Measurements from ENCODE around the gene EIF3F. TPM values are rescaled to one million over a fixed set of nuclear protein-coding genes. Genes with fewer than 3 reads are reported as not detected.

The EIF3F gene
- total and polyA plus RNA-seq, 2 donors (not counting 1 experiment from before 2014, with no cell fraction given): 330 to 584 TPM

GRCh38 chr11:8031248-8032115 lies 44.3 kb downstream of the EIF3F start:
- Histone ChIP-seq H2AFZ (ENCODE audit: insufficient read depth, low read depth, low read length, poor library complexity, severe bottlenecking) (no peak overlapping the region), H3K4me3 (ENCODE audit: control extremely low read depth in 1 of 5, extremely low read depth in 1 of 5, insufficient read depth in 1 of 5, low read depth in 2 of 5, low read length in 4 of 5) (no peak overlapping the region), H3K9me3 (ENCODE audit: control extremely low read depth in 1 of 3, control insufficient read depth in 2 of 3, insufficient read depth in 1 of 3, low read length in 2 of 3) (no peaks in the 10 kb centered on the region), H3K79me2 (ENCODE audit: control insufficient read depth, insufficient read depth, low read length) (no peaks in the 10 kb centered on the region), H3K36me3 (replicated peaks in 1 of 2; ENCODE audit: control extremely low read depth in 1 of 2, control insufficient read depth in 1 of 2, extremely low read depth in 1 of 2, insufficient read depth in 2 of 2, low read length in 1 of 2) (no peaks in the 10 kb centered on the region), H3K27me3 (replicated peaks in 1 of 4; ENCODE audit: control extremely low read depth in 1 of 4, control insufficient read depth in 3 of 4, insufficient read depth in 4 of 4, low read length in 3 of 4) (peaks cover 0 to 31% (median 9%) of the 10 kb centered on the region in 4 experiments), H3K4me1 (ENCODE audit: control insufficient read depth in 2 of 2, insufficient read depth in 2 of 2, low read length in 2 of 2) (peaks cover 0 to 8% of the 10 kb centered on the region in 2 donors), H4K20me1 (ENCODE audit: control insufficient read depth, insufficient read depth, low read length, poor library complexity, severe bottlenecking) (no peaks in the 10 kb centered on the region), H3K27ac (ENCODE audit: low read length in 2 of 2) (no peak overlapping the region), H3K4me2 (replicated peaks; ENCODE audit: low read depth, low read length, poor library complexity, severe bottlenecking) (no peak overlapping the region), H3K9ac (ENCODE audit: low read length) (no peak overlapping the region)
- ATAC-seq (ENCODE audit: low read depth): no peak
- intact Hi-C loops (cut with micrococcal nuclease): loop anchor here (2.0 kb wide), 1 partner anchor 177 kb away; no protein-coding TSS in a partner anchor
- Mint-ChIP-seq H3K27me3 (peaks cover 38% of the 10 kb centered on the region), H3K27ac (no peak overlapping the region), H3K4me3 (no peak overlapping the region), H3K9me3 (ENCODE audit: insufficient read depth) (no peaks in the 10 kb centered on the region), H3K4me1 (peaks cover 6% of the 10 kb centered on the region)
- POLR2A ChIA-PET: no interaction called here
- DNase-seq: no peak
- TF ChIP-seq EZH2 (IDR thresholded peaks at IDR 0.05; ENCODE audit: borderline replicate concordance, insufficient read depth, low read depth, low read length, poor library complexity, severe bottlenecking) (no peak), CTCF (IDR thresholded peaks at IDR 0.05) (no peak)
- 80% methylated on average over 30 of the region's 32 CpGs for WGBS (ENCODE audit: insufficient coverage)
- CTCF ChIA-PET: interaction anchor here (0.6 to 1.4 kb wide), 3 partner anchors 25 to 428 kb away, joined by 3 to 8 read pairs (median 3); no protein-coding TSS in a partner anchor

- no peak overlapping the region for H3K27ac ChIP-seq (ENCODE audit: low read length in 2 of 2)
- H3K36me3 ChIP-seq (replicated peaks in 1 of 2; ENCODE audit: control extremely low read depth in 1 of 2, control insufficient read depth in 1 of 2, extremely low read depth in 1 of 2, insufficient read depth in 2 of 2, low read length in 1 of 2): no peaks in the 10 kb centered on the region
- H4K20me1 ChIP-seq (ENCODE audit: control insufficient read depth, insufficient read depth, low read length, poor library complexity, severe bottlenecking): no peaks in the 10 kb centered on the region
- peaks cover 0 to 31% (median 9%) of the 10 kb centered on the region in 4 experiments for H3K27me3 ChIP-seq (replicated peaks in 1 of 4; ENCODE audit: control extremely low read depth in 1 of 4, control insufficient read depth in 3 of 4, insufficient read depth in 4 of 4, low read length in 3 of 4)
- H3K4me1 ChIP-seq (ENCODE audit: control insufficient read depth in 2 of 2, insufficient read depth in 2 of 2, low read length in 2 of 2): peaks cover 0 to 8% of the 10 kb centered on the region in 2 donors
- peaks cover 38% of the 10 kb centered on the region for H3K27me3 Mint-ChIP-seq
- ATAC-seq (ENCODE audit: low read depth): no peak
- no peaks in the 10 kb centered on the region for H3K9me3 Mint-ChIP-seq (ENCODE audit: insufficient read depth)
- no peaks in the 10 kb centered on the region for H3K79me2 ChIP-seq (ENCODE audit: control insufficient read depth, insufficient read depth, low read length)
- no peak overlapping the region for H3K9ac ChIP-seq (ENCODE audit: low read length)
- POLR2A ChIA-PET: no interaction called here
- no peak for DNase-seq
- CTCF ChIA-PET: interaction anchor here (0.9 to 3.6 kb wide), 8 partner anchors 14 to 537 kb away, joined by 3 to 85 read pairs (median 8); no protein-coding TSS in a partner anchor
- 93% methylated on average over 5 of the region's 10 CpGs for WGBS (ENCODE audit: insufficient coverage)
- no peak overlapping the region for H3K4me3 Mint-ChIP-seq
- H3K4me1 Mint-ChIP-seq: peaks cover 6% of the 10 kb centered on the region
- H3K4me3 ChIP-seq (ENCODE audit: control extremely low read depth in 1 of 5, extremely low read depth in 1 of 5, insufficient read depth in 1 of 5, low read depth in 2 of 5, low read length in 4 of 5): no peak overlapping the region
- no peaks in the 10 kb centered on the region for H3K9me3 ChIP-seq (ENCODE audit: control extremely low read depth in 1 of 3, control insufficient read depth in 2 of 3, insufficient read depth in 1 of 3, low read length in 2 of 3)
- no peak overlapping the region for H2AFZ ChIP-seq (ENCODE audit: insufficient read depth, low read depth, low read length, poor library complexity, severe bottlenecking)
- intact Hi-C loops (cut with micrococcal nuclease): loop anchor here (2.0 kb wide), 1 partner anchor 177 kb away; no protein-coding TSS in a partner anchor
- no peak overlapping the region for H3K4me2 ChIP-seq (replicated peaks; ENCODE audit: low read depth, low read length, poor library complexity, severe bottlenecking)
- TF ChIP-seq CTCF (IDR thresholded peaks at IDR 0.05): no peak
- TF ChIP-seq EZH2 (IDR thresholded peaks at IDR 0.05; ENCODE audit: borderline replicate concordance, insufficient read depth, low read depth, low read length, poor library complexity, severe bottlenecking): no peak
- H3K27ac Mint-ChIP-seq: no peak overlapping the region
Observed at GRCh38 chr11:8032122-8032521, 45.0 kb downstream of the EIF3F start.

Data from B cell (primary cell).